ENCODE measurements around the gene IL1R2.

Gene IL1R2

GRCh38 chr2:102044235-102044896, 52.6 kb downstream of the IL1R2 start:
- DNase-seq, result no peak

GRCh38 chr2:102044967-102045489, 53.3 kb downstream of the IL1R2 start:
- no peak for DNase-seq

- no peak for DNase-seq
Measured at GRCh38 chr2:102045697-102046096, 53.9 kb downstream of the IL1R2 start.

- DNase-seq, result peak; percentile 68
Measured at GRCh38 chr2:102046135-102046986, 54.6 kb downstream of the IL1R2 start.

- no peak for DNase-seq
Measured at GRCh38 chr2:102048465-102048864, 56.7 kb downstream of the IL1R2 start.

GRCh38 chr2:102049756-102050443, 58.1 kb downstream of the IL1R2 start:
- DNase-seq, result peak; percentile 81

- DNase-seq, result peak; percentile 95
Measured at GRCh38 chr2:102050854-102051391, 59.2 kb downstream of the IL1R2 start.

GRCh38 chr2:102051692-102052277, 60.0 kb downstream of the IL1R2 start:
- peak; percentile 72 for DNase-seq

- no peak for DNase-seq
Measured at GRCh38 chr2:102052365-102052764, 60.6 kb downstream of the IL1R2 start.

GRCh38 chr2:102053096-102053495, 61.3 kb downstream of the IL1R2 start:
- no peak for DNase-seq

GRCh38 chr2:102055346-102055990, 63.7 kb downstream of the IL1R2 start:
- DNase-seq, result no peak

GRCh38 chr2:102056079-102056581, 64.4 kb downstream of the IL1R2 start:
- no peak for DNase-seq

GRCh38 chr2:102057502-102058292, 65.9 kb downstream of the IL1R2 start:
- peak; percentile 46 for DNase-seq

- DNase-seq, result no peak
Measured at GRCh38 chr2:102058293-102058833, 66.6 kb downstream of the IL1R2 start.

GRCh38 chr2:102059151-102059550, 67.4 kb downstream of the IL1R2 start:
- DNase-seq, result no peak

GRCh38 chr2:102060047-102060446, 68.3 kb downstream of the IL1R2 start:
- DNase-seq, result no peak

- DNase-seq, result no peak
Measured at GRCh38 chr2:102060792-102061191, 69.0 kb downstream of the IL1R2 start.

GRCh38 chr2:102061286-102061699, 69.5 kb downstream of the IL1R2 start:
- no peak for DNase-seq

GRCh38 chr2:102061962-102062795, 70.4 kb downstream of the IL1R2 start:
- DNase-seq, result peak; percentile 86

- DNase-seq, result no peak
Measured at GRCh38 chr2:102062802-102063201, 71.0 kb downstream of the IL1R2 start.
